AG08396 (cell line): Measurements from ENCODE around the gene ANP32B.
"Not testable (repeated sequence)": the region's sequence is repeated elsewhere in the genome, so short reads cannot be mapped to it uniquely, and the experiment has no call there.

Source experiments
- DNase-seq: peaks from one replicate; pipeline ENCODE4 v3.0.0; 2012; ENCODE audit warnings: low spot score, mixed read lengths

Gene ANP32B

GRCh38 chr9:97963232-97963631 lies 19.9 kb upstream of the ANP32B start:
- no peak for DNase-seq

- DNase-seq = no peak
Observed at GRCh38 chr9:97964901-97965300, 18.2 kb upstream of the ANP32B start.

GRCh38 chr9:97966493-97966892 lies 16.6 kb upstream of the ANP32B start:
- no peak for DNase-seq

- no peak for DNase-seq
Observed at GRCh38 chr9:97969014-97969413, 14.1 kb upstream of the ANP32B start.

- DNase-seq = no peak
Observed at GRCh38 chr9:97970165-97970564, 13.0 kb upstream of the ANP32B start.

GRCh38 chr9:97972753-97973152 lies 10.4 kb upstream of the ANP32B start:
- no peak for DNase-seq

- no peak for DNase-seq
Observed at GRCh38 chr9:97975376-97975775, 7.8 kb upstream of the ANP32B start.

GRCh38 chr9:97976633-97977032 lies 6.5 kb upstream of the ANP32B start:
- DNase-seq = not testable (repeated sequence)

- no peak for DNase-seq
Observed at GRCh38 chr9:97978371-97979130, 4.6 kb upstream of the ANP32B start.

GRCh38 chr9:97979788-97980478 lies 3.2 kb upstream of the ANP32B start:
- DNase-seq = no peak

- DNase-seq = no peak
Observed at GRCh38 chr9:97980479-97980803, 2.7 kb upstream of the ANP32B start.

- DNase-seq = no peak
Observed at GRCh38 chr9:97980918-97981845, 2.0 kb upstream of the ANP32B start.

- no peak for DNase-seq
Observed at GRCh38 chr9:97981846-97982682, 1.1 kb upstream of the ANP32B start.

- DNase-seq = peak; percentile 67
Observed at GRCh38 chr9:97983589-97984187, 547 bp downstream of the ANP32B start.

- DNase-seq = peak; percentile 89
Observed at GRCh38 chr9:97984188-97985057, 1.3 kb downstream of the ANP32B start.

GRCh38 chr9:97985058-97985861 lies 2.1 kb downstream of the ANP32B start:
- no peak for DNase-seq

- no peak for DNase-seq
Observed at GRCh38 chr9:97987487-97987886, 4.3 kb downstream of the ANP32B start.

GRCh38 chr9:97990259-97990658 lies 7.1 kb downstream of the ANP32B start:
- peak; percentile 79 for DNase-seq

- DNase-seq = no peak
Observed at GRCh38 chr9:97991818-97992217, 8.7 kb downstream of the ANP32B start.
